Gastrocnemius medialis (tissue), 4 donors: Measurements from ENCODE around the gene POFUT1. TPM values are rescaled to one million over a fixed set of nuclear protein-coding genes. Genes with fewer than 3 reads are reported as not detected.

Experiments used
- ATAC-seq, 2 donors: fragments of 150-250 bp; one replicate each; pipeline ENCODE4 v1.9.1; 2016
- DNase-seq, 2 donors: peaks; one replicate each; pipeline ENCODE4 v3.0.0-alpha.2; 2019
- H3K27ac ChIP-seq, 4 donors: fragments of 200-600 bp; sonication (generic); 1 replicate in 1 of 4; 2 replicates in 3 of 4; pipeline ENCODE4 v1.5.1; 2016 to 2018; ENCODE audit warnings: mild to moderate bottlenecking in 2 of 4, moderate library complexity in 1 of 4
- H3K27me3 ChIP-seq, 3 donors: fragments of 200-600 bp; sonication (generic) in 2 of 3; 1 replicate in 1 of 3; 2 replicates in 2 of 3; pipeline versions ENCODE4 v1.5.1 to v1.6.0; 2016 to 2019; ENCODE audit warnings: mild to moderate bottlenecking in 1 of 3, moderate library complexity in 1 of 3
- H3K36me3 ChIP-seq, 2 donors: fragments of 200-600 bp; sonication (generic) in 1 of 2; one replicate each; pipeline ENCODE4 v1.5.1; 2017 to 2018
- H3K4me1 ChIP-seq, 2 donors: fragments of 200-600 bp; sonication (generic) in 1 of 2; one replicate each; pipeline ENCODE4 v1.5.1; 2016 to 2017; ENCODE audit warnings: mild to moderate bottlenecking in 2 of 2
- H3K4me3 ChIP-seq, 4 donors: fragments of 200-600 bp; sonication (generic) in 3 of 4; 1 replicate in 1 of 4; 2 replicates in 3 of 4; pipeline ENCODE4 v1.5.1; 2016 to 2019; ENCODE audit warnings: mild to moderate bottlenecking in 2 of 4
- H3K9me3 ChIP-seq, 3 donors: fragments of 200-600 bp; sonication (generic) in 2 of 3; 1 replicate in 1 of 3; 2 replicates in 2 of 3; pipeline ENCODE4 v1.5.1; 2016 to 2019
- POLR2A ChIP-seq, 2 donors: fragments of 450-650 bp; IDR thresholded peaks; one replicate each; pipeline ENCODE4 v1.6.1; 2017; ENCODE audit warnings: antibody characterized with exemption in 2 of 2, mild to moderate bottlenecking in 2 of 2, moderate library complexity in 2 of 2
- in situ Hi-C, 4 donors: fragments of 200-750 bp; cut with MboI; loops; one replicate each; pipeline versions ENCODE4 v1.15.0 to v1.8.0; 2017; ENCODE audit warnings: low sequenced_read_pairs in 4 of 4
- intact Hi-C: fragments of 100-400 bp; cut with DNase I; formaldehyde crosslinking; loops from one replicate; pipeline ENCODE4 v1.15.1; 2023; ENCODE audit warnings: low total_unique reads
- total RNA-seq, 4 donors: library from RNA; depleted of rRNA; stranded (reverse); fragments of >200 nt; gene quantifications; one replicate each; pipeline versions ENCODE4 v1.1.0 to v1.2.3, GENCODE V29; 2016
- TF ChIP-seq, protein P1 (sequence below), 5 experiments: fragments of 450-650 bp in 3 of 5; fragments of 200-600 bp in 2 of 5; sonication (generic) in 2 of 5; IDR thresholded peaks in 4 of 5; conservative IDR thresholded peaks in 1 of 5; 1 replicate in 4 of 5; 2 replicates in 1 of 5; pipeline ENCODE4 v1.5.1; 2016 to 2019; ENCODE audit warnings: antibody characterized with exemption in 5 of 5, mild to moderate bottlenecking in 3 of 5, moderate library complexity in 3 of 5

POFUT1 gene
- 10 to 100 TPM; 15.3 to 20.7 (median 18.4) TPM for total RNA-seq

DNA sequence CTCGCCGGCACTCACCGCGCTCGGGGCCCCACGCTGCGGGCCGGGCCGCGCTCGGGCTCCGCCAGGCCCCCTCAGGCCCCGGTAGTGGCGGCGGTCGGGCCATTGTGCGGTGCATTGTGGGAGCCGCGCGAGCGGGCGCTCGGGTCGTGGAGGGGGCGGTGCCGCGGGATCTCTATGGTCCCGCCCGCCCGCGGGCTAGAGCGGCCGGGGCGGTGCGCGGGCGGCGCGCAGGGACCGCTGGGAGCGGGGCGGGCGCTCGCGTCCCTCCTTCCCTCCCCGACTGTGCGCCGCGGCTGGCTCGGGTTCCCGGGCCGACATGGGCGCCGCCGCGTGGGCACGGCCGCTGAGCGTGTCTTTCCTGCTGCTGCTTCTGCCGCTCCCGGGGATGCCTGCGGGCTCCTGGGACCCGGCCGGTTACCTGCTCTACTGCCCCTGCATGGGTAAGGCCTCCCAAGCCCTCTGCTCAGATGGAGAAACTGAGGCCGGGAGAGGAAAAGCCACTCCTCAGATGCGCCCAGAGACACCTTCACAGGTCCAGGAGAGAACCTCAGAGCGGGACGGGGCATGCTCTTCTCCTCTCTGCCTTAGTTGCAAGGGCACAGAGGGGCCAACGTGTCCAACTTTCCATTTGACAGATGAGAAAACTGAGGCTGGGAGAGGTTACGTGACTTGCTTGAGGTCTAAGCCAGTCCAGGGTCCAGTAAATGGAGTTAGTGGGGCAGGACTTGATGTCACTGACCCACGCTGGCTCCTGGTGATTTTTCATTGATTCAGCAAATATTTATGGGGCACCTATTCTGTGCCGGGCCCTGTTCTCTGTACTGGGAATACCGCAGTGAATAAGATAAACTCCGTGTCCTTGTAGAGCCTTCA lies at the start of gene POFUT1, which contains the start of gene PLAGL2:
Gene POFUT1, plus strand, starts transcription at position 255 of the 873 bp plus-strand sequence. Its CDS starts 62 bp downstream, at position 317.
Gene PLAGL2, minus strand, starts transcription at position 118 of the 873 bp plus-strand sequence. CDS start 5,565 bp downstream, outside the sequence.
- Histone ChIP-seq H3K27ac (peak within 1 kb of the TSS; percentile 89 to 97 (median 94)), H3K4me1 (peaks cover 48 to 69% of the 10 kb centered on the region in 2 donors), H3K36me3 (no peaks in the 10 kb centered on the region), H3K4me3 (peak within 1 kb of the TSS; percentile 76 to 97 (median 96)), H3K9me3 (no peaks in the 10 kb centered on the region), H3K27me3 (no peaks in the 10 kb centered on the region)
- peak; percentile 54 to 79 for ATAC-seq
- intact Hi-C loops, result loop anchor here (1.0 to 10.0 kb wide), 5 partner anchors 51 to 693 kb away; partner anchors contain the start of genes ASXL1, HM13, KIF3B and TM9SF4
- TF ChIP-seq, protein P1, sequence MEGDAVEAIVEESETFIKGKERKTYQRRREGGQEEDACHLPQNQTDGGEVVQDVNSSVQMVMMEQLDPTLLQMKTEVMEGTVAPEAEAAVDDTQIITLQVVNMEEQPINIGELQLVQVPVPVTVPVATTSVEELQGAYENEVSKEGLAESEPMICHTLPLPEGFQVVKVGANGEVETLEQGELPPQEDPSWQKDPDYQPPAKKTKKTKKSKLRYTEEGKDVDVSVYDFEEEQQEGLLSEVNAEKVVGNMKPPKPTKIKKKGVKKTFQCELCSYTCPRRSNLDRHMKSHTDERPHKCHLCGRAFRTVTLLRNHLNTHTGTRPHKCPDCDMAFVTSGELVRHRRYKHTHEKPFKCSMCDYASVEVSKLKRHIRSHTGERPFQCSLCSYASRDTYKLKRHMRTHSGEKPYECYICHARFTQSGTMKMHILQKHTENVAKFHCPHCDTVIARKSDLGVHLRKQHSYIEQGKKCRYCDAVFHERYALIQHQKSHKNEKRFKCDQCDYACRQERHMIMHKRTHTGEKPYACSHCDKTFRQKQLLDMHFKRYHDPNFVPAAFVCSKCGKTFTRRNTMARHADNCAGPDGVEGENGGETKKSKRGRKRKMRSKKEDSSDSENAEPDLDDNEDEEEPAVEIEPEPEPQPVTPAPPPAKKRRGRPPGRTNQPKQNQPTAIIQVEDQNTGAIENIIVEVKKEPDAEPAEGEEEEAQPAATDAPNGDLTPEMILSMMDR (IDR thresholded peaks at IDR 0.05 in 4 of 5, conservative IDR thresholded peaks at IDR 0.05 in 1 of 5), result peak in 4 of 5 experiments; percentile 11 to 34 (median 23)
- TF ChIP-seq POLR2A (IDR thresholded peaks at IDR 0.05), result peak; percentile 90 to 94
- in situ Hi-C loops, result loop anchor here in 1 of 4 donors (10.0 kb wide), 1 partner anchor 93 kb away; no protein-coding TSS in a partner anchor
- DNase-seq, result peak; percentile 76 to 84

DNA sequence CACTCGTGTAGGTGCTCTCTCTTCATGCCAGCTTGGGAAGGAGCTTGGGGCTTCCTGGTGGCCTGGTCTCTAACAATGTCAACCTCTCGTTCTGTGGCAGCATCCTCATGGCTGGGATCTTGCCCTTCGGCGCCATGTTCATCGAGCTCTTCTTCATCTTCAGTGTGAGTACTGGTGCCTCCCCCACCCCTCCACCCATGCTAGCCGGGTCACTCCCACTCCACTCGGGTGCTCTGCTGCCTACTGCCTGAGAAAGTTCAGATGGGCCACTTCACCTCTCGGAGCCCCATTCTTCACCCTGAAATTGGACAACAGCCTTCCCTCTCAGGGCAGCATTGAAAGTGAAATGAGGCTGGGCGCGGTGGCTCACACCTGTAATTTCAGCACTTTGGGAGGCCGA lies 49.3 kb upstream of the POFUT1 start:
- H3K4me3 ChIP-seq, result no peak overlapping the region
- in situ Hi-C loops (no loop called here), intact Hi-C loops (loop anchor here (5.0 kb wide), 1 partner anchor 49 kb away; the partner anchor contains the start of genes PLAGL2 and POFUT1)
- H3K9me3 ChIP-seq, result no peaks in the 10 kb centered on the region
- no peak for ATAC-seq
- no peak overlapping the region for H3K27ac ChIP-seq
- TF ChIP-seq, protein P1 (IDR thresholded peaks at IDR 0.05 in 4 of 5, conservative IDR thresholded peaks at IDR 0.05 in 1 of 5), result no peak
- no peak for TF ChIP-seq POLR2A (IDR thresholded peaks at IDR 0.05)
- peaks cover 4 to 67% of the 10 kb centered on the region in 2 donors for H3K36me3 ChIP-seq
- DNase-seq, result no peak
- peaks cover 9 to 13% of the 10 kb centered on the region in 2 donors for H3K4me1 ChIP-seq
- H3K27me3 ChIP-seq, result no peaks in the 10 kb centered on the region

DNA sequence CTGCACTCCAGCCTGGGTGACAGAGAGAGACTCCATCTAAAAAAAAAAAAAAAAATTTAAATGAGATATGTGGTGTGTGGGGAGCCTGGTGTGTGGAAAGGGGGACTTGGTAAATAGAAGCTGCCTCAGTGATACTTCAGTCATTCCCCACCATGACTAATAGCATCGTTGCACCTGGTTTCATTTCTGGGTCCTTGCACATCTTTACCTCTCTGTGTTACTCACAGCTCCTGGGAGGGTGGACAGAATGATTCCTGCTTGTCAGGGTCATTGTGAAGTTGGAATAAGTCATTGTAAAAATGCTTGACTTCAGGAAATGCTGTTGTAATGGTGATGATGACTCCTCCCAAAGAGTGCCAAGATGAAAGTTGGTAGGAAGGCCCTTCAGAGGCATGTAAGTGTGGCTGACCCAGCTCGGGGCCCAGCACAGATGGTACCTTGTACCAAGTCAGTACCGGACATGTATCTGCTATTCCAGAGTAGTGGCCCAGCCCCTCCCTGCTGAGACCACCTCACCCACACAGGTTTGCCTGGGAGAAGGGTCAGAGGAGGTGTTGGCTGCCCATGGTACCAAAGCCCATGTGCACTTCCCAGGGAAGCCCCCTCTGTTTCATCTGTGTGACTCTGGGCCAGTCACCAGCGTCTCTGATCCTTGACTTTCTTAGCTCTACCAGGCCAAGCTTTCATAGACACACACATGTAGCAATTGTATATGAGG lies 48.6 kb upstream of the POFUT1 start:
- Histone ChIP-seq H3K27ac (no peak overlapping the region), H3K36me3 (peaks cover 4 to 67% of the 10 kb centered on the region in 2 donors), H3K4me3 (no peak overlapping the region), H3K27me3 (no peaks in the 10 kb centered on the region), H3K4me1 (peaks cover 9 to 13% of the 10 kb centered on the region in 2 donors), H3K9me3 (no peaks in the 10 kb centered on the region)
- no peak for ATAC-seq
- TF ChIP-seq, protein P1 (IDR thresholded peaks at IDR 0.05 in 4 of 5, conservative IDR thresholded peaks at IDR 0.05 in 1 of 5), result no peak
- intact Hi-C loops (loop anchor here (5.0 kb wide), 1 partner anchor 48 kb away; the partner anchor contains the start of genes PLAGL2 and POFUT1), in situ Hi-C loops (no loop called here)
- no peak for DNase-seq

DNA sequence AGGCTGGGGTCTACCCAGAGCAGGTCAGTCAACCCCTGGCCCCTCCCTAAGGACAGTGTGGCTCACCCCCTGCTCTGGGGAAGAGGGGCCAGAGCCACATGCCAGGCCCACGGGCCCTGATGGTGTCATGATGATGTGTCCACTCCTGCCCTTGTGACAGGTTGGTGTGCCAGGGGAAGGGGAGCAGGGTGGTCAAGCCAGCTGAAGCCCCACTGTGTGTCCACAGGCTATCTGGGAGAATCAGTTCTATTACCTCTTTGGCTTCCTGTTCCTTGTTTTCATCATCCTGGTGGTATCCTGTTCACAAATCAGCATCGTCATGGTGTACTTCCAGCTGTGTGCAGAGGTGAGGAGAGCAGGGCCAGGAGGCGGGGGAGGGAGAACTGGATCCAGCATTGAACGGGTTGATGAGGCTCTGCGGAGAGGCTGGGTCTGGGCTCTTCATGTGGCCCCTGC lies 47.9 kb upstream of the POFUT1 start:
- Histone ChIP-seq H3K9me3 (no peaks in the 10 kb centered on the region), H3K4me3 (no peak overlapping the region), H3K27ac (no peak overlapping the region), H3K4me1 (peaks cover 9 to 10% of the 10 kb centered on the region in 2 donors), H3K27me3 (no peaks in the 10 kb centered on the region), H3K36me3 (peaks cover 4 to 70% of the 10 kb centered on the region in 2 donors)
- ATAC-seq, result no peak
- intact Hi-C loops (loop anchor here (5.0 kb wide), 1 partner anchor 48 kb away; the partner anchor contains the start of genes PLAGL2 and POFUT1), in situ Hi-C loops (no loop called here)
- DNase-seq, result no peak
- TF ChIP-seq POLR2A (IDR thresholded peaks at IDR 0.05), result no peak
- TF ChIP-seq, protein P1 (IDR thresholded peaks at IDR 0.05 in 4 of 5, conservative IDR thresholded peaks at IDR 0.05 in 1 of 5), result no peak
